ENCODE data around the gene NOVA1. TPM values are rescaled to one million over a fixed set of nuclear protein-coding genes. Genes with fewer than 3 reads are reported as not detected.

NOVA1 gene
- total and polyA plus RNA-seq, 2 donors (not counting 3 experiments of a cell fraction or from before 2014, with no cell fraction given): 2.7 to 3.3 TPM

GRCh38 chr14:26500028-26500427 lies 97.8 kb downstream of the NOVA1 start:
- POLR2A ChIA-PET: no interaction called here
- Histone ChIP-seq H3K4me2 (ENCODE audit: insufficient read depth, low read length) (no peak overlapping the region), H2AFZ (ENCODE audit: low read depth, low read length) (no peak overlapping the region), H3K4me3 (replicated peaks in 1 of 3; ENCODE audit: insufficient read depth in 1 of 3, low read depth in 1 of 3, low read length in 3 of 3) (no peak overlapping the region), H3K36me3 (ENCODE audit: control insufficient read depth in 2 of 2, extremely low read depth in 1 of 2, insufficient read depth in 2 of 2, low read length in 2 of 2) (no peaks in the 10 kb centered on the region), H3K9me3 (replicated peaks; ENCODE audit: control insufficient read depth, insufficient read depth, low read length) (no peaks in the 10 kb centered on the region), H3K9me1 (replicated peaks; ENCODE audit: control insufficient read depth, extremely low read depth, insufficient read depth, low read length) (no peaks in the 10 kb centered on the region), H3K79me2 (ENCODE audit: control insufficient read depth, insufficient read depth, low read length) (no peaks in the 10 kb centered on the region), H3K27me3 (ENCODE audit: control insufficient read depth in 2 of 2, insufficient read depth in 2 of 2, low read length in 2 of 2) (no peaks in the 10 kb centered on the region), H4K20me1 (replicated peaks; ENCODE audit: control insufficient read depth, extremely low read depth, insufficient read depth, low read length) (no peaks in the 10 kb centered on the region), H3K4me1 (ENCODE audit: control insufficient read depth, extremely low read depth, insufficient read depth, low read length) (no peaks in the 10 kb centered on the region), H3K9ac (replicated peaks; ENCODE audit: extremely low read depth, insufficient read depth, low read length) (no peak overlapping the region), H3K27ac (ENCODE audit: insufficient read depth, low read depth, low read length) (no peak overlapping the region)
- no TSS peak for BruUV-seq (replicated peaks)
- DNase-seq (ENCODE audit: low read depth, low spot score) (no peak), FAIRE-seq (no peak)
- no peak for TF ChIP-seq POLR2AphosphoS5 (IDR thresholded peaks at IDR 0.05; ENCODE audit: insufficient read depth, low read depth, low read length)
- TF ChIP-seq MYC (IDR thresholded peaks at IDR 0.05; ENCODE audit: low read depth, low read length): no peak
- no peak for TF ChIP-seq GATA2 (IDR thresholded peaks at IDR 0.05; ENCODE audit: insufficient read depth, insufficient read length, low read depth, low read length)
- no peak for TF ChIP-seq POLR2A (IDR thresholded peaks at IDR 0.05; ENCODE audit: low read depth, low read length)
- no peak for TF ChIP-seq MAX (IDR thresholded peaks at IDR 0.05; ENCODE audit: insufficient read depth, insufficient read length)
- TF ChIP-seq EZH2 (IDR thresholded peaks at IDR 0.05; ENCODE audit: borderline replicate concordance, low read depth, low read length, severe bottlenecking): no peak
- CTCF ChIA-PET: interaction anchor here (1.6 kb wide), 1 partner anchor 12 kb away, joined by 5 read pairs; no protein-coding TSS in a partner anchor
- dilution Hi-C loops (cut with MboI; ENCODE audit: extremely low pct_ligation_motif_present, low sequenced_read_pairs): no loop called here
- intact Hi-C loops (cut with micrococcal nuclease): no loop called here

GRCh38 chr14:26499546-26499945 lies 98.3 kb downstream of the NOVA1 start:
- no TSS peak for BruUV-seq (replicated peaks)
- H3K4me1 ChIP-seq (ENCODE audit: control insufficient read depth, extremely low read depth, insufficient read depth, low read length): no peaks in the 10 kb centered on the region
- H3K9me1 ChIP-seq (replicated peaks; ENCODE audit: control insufficient read depth, extremely low read depth, insufficient read depth, low read length): no peaks in the 10 kb centered on the region
- intact Hi-C loops (cut with micrococcal nuclease) (no loop called here), dilution Hi-C loops (cut with MboI; ENCODE audit: extremely low pct_ligation_motif_present, low sequenced_read_pairs) (no loop called here)
- H3K27ac ChIP-seq (ENCODE audit: insufficient read depth, low read depth, low read length): no peak overlapping the region
- no peak overlapping the region for H2AFZ ChIP-seq (ENCODE audit: low read depth, low read length)
- CTCF ChIA-PET: no interaction called here
- no peaks in the 10 kb centered on the region for H3K27me3 ChIP-seq (ENCODE audit: control insufficient read depth in 2 of 2, insufficient read depth in 2 of 2, low read length in 2 of 2)
- H3K4me3 ChIP-seq (replicated peaks in 1 of 3; ENCODE audit: insufficient read depth in 1 of 3, low read depth in 1 of 3, low read length in 3 of 3): no peak overlapping the region
- TF ChIP-seq FOS (IDR thresholded peaks at IDR 0.05; ENCODE audit: borderline replicate concordance, insufficient read depth, low read length) (no peak), CTCF (IDR thresholded peaks at IDR 0.05; ENCODE audit: extremely low read depth in 1 of 2, insufficient read depth in 1 of 2, low read depth in 1 of 2, low read length in 2 of 2) (no peak), JUN (IDR thresholded peaks at IDR 0.05; ENCODE audit: borderline replicate concordance, insufficient read depth, insufficient read length, low read depth) (no peak), MAX (IDR thresholded peaks at IDR 0.05; ENCODE audit: insufficient read depth, insufficient read length) (no peak), POLR2A (IDR thresholded peaks at IDR 0.05; ENCODE audit: low read depth, low read length) (no peak), EZH2 (IDR thresholded peaks at IDR 0.05; ENCODE audit: borderline replicate concordance, low read depth, low read length, severe bottlenecking) (no peak), GATA2 (IDR thresholded peaks at IDR 0.05; ENCODE audit: insufficient read depth, insufficient read length, low read depth, low read length) (no peak), POLR2AphosphoS5 (IDR thresholded peaks at IDR 0.05; ENCODE audit: insufficient read depth, low read depth, low read length) (no peak), MYC (IDR thresholded peaks at IDR 0.05; ENCODE audit: low read depth, low read length) (no peak)
- DNase-seq (ENCODE audit: low read depth, low spot score): no peak
- FAIRE-seq: no peak
- no peaks in the 10 kb centered on the region for H3K9me3 ChIP-seq (replicated peaks; ENCODE audit: control insufficient read depth, insufficient read depth, low read length)
- POLR2A ChIA-PET: no interaction called here
- no peaks in the 10 kb centered on the region for H4K20me1 ChIP-seq (replicated peaks; ENCODE audit: control insufficient read depth, extremely low read depth, insufficient read depth, low read length)
- no peaks in the 10 kb centered on the region for H3K79me2 ChIP-seq (ENCODE audit: control insufficient read depth, insufficient read depth, low read length)
- no peak overlapping the region for H3K9ac ChIP-seq (replicated peaks; ENCODE audit: extremely low read depth, insufficient read depth, low read length)
- no peaks in the 10 kb centered on the region for H3K36me3 ChIP-seq (ENCODE audit: control insufficient read depth in 2 of 2, extremely low read depth in 1 of 2, insufficient read depth in 2 of 2, low read length in 2 of 2)
- H3K4me2 ChIP-seq (ENCODE audit: insufficient read depth, low read length): no peak overlapping the region

Data from endothelial cell of umbilical vein (primary cell).